ENCODE measurements around the gene THAP11. TPM values are rescaled to one million over a fixed set of nuclear protein-coding genes. Genes with fewer than 3 reads are reported as not detected.

THAP11 gene
- total RNA-seq, 1 experiment from 2014 or later = 39.1 TPM

DNA sequence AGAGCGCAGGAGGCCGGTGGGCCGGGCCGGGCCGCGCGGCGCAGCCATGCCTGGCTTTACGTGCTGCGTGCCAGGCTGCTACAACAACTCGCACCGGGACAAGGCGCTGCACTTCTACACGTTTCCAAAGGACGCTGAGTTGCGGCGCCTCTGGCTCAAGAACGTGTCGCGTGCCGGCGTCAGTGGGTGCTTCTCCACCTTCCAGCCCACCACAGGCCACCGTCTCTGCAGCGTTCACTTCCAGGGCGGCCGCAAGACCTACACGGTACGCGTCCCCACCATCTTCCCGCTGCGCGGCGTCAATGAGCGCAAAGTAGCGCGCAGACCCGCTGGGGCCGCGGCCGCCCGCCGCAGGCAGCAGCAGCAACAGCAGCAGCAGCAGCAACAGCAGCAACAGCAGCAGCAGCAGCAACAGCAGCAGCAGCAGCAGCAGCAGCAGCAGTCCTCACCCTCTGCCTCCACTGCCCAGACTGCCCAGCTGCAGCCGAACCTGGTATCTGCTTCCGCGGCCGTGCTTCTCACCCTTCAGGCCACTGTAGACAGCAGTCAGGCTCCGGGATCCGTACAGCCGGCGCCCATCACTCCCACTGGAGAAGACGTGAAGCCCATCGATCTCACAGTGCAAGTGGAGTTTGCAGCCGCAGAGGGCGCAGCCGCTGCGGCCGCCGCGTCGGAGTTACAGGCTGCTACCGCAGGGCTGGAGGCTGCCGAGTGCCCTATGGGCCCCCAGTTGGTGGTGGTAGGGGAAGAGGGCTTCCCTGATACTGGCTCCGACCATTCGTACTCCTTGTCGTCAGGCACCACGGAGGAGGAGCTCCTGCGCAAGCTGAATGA, 606 bp downstream of the THAP11 start:
- intact Hi-C loops (cut with micrococcal nuclease) = loop anchor here (5.0 kb wide), 1 partner anchor 85 kb away; no protein-coding TSS in a partner anchor
- peaks cover 32% of the 10 kb centered on the region for H3K4me1 ChIP-seq (ENCODE audit: insufficient read depth, low read length)
- peak overlapping the region; percentile 83 for H3K27ac ChIP-seq (ENCODE audit: low read length)
- H4K20me1 ChIP-seq (ENCODE audit: low read length) = peaks cover 10% of the 10 kb centered on the region; the same call in 1 of the 2 replicates
- ChIA-PET CTCF (interaction anchor here (0.6 kb wide), 1 partner anchor 15 kb away, joined by 4 read pairs; no protein-coding TSS in a partner anchor), POLR2A (ENCODE audit: unreplicated experiment) (no interaction called here)
- peak overlapping the region; percentile 99 for H2AFZ ChIP-seq (ENCODE audit: low read length)
- peak overlapping the region; percentile 81 for H3K9ac ChIP-seq (ENCODE audit: low read length)
- peak overlapping the region; percentile 89 for H3K4me3 ChIP-seq (ENCODE audit: low read length)
- H3K4me2 ChIP-seq (ENCODE audit: low read length) = peak overlapping the region; percentile 90
- H3K9me2 ChIP-seq (replicated peaks; ENCODE audit: low read length) = no peaks in the 10 kb centered on the region
- BruUV-seq (replicated peaks) = no TSS peak
- H3K79me2 ChIP-seq (ENCODE audit: low read length) = peaks cover 47% of the 10 kb centered on the region
- TF ChIP-seq EZH2 (IDR thresholded peaks at IDR 0.05; ENCODE audit: low read length, unreplicated experiment) (no peak), CTCF (conservative IDR thresholded peaks at IDR 0.05; ENCODE audit: low read depth, low read length) (peak; percentile 47), EZH2phosphoT487 (IDR thresholded peaks at IDR 0.05; ENCODE audit: borderline replicate concordance, low read length) (no peak)
- no peaks in the 10 kb centered on the region for H3K27me3 ChIP-seq (ENCODE audit: low read length)
- no peaks in the 10 kb centered on the region for H3K36me3 ChIP-seq (ENCODE audit: low read depth, low read length)
- DNase-seq = peak; percentile 34
- peak; percentile 21 for ATAC-seq
- H3F3A ChIP-seq (ENCODE audit: low read length, unreplicated experiment) = no peaks in the 10 kb centered on the region
- no peaks in the 10 kb centered on the region for H3K9me3 ChIP-seq (ENCODE audit: low read length)

GRCh38 chr16:67843343-67843765, 1.2 kb downstream of the THAP11 start:
- Histone ChIP-seq H3K36me3 (ENCODE audit: low read depth, low read length) (no peaks in the 10 kb centered on the region), H2AFZ (ENCODE audit: low read length) (0 out of 2 replicates have a peak overlapping the region, but pooled peaks have one; percentile 99), H3F3A (ENCODE audit: low read length, unreplicated experiment) (no peaks in the 10 kb centered on the region), H3K9ac (ENCODE audit: low read length) (peak overlapping the region; percentile 81), H3K79me2 (ENCODE audit: low read length) (peaks cover 53% of the 10 kb centered on the region), H3K27ac (ENCODE audit: low read length) (no peak overlapping the region), H3K27me3 (ENCODE audit: low read length) (no peaks in the 10 kb centered on the region), H3K4me3 (ENCODE audit: low read length) (peak overlapping the region; percentile 89), H3K4me1 (ENCODE audit: insufficient read depth, low read length) (peaks cover 38% of the 10 kb centered on the region), H4K20me1 (ENCODE audit: low read length) (peaks cover 14% of the 10 kb centered on the region; the same call in 1 of the 2 replicates), H3K9me3 (ENCODE audit: low read length) (no peaks in the 10 kb centered on the region), H3K4me2 (ENCODE audit: low read length) (peak overlapping the region; percentile 90), H3K9me2 (replicated peaks; ENCODE audit: low read length) (no peaks in the 10 kb centered on the region)
- peak; percentile 4 for DNase-seq
- TF ChIP-seq EZH2phosphoT487 (IDR thresholded peaks at IDR 0.05; ENCODE audit: borderline replicate concordance, low read length) (no peak), CTCF (conservative IDR thresholded peaks at IDR 0.05; ENCODE audit: low read depth, low read length) (no peak), EZH2 (IDR thresholded peaks at IDR 0.05; ENCODE audit: low read length, unreplicated experiment) (no peak)
- BruUV-seq (replicated peaks) = TSS peak; percentile 12
- CTCF ChIA-PET = interaction anchor here (0.6 kb wide), 1 partner anchor 14 kb away, joined by 4 read pairs; no protein-coding TSS in a partner anchor
- ATAC-seq = no peak
- POLR2A ChIA-PET (ENCODE audit: unreplicated experiment) = no interaction called here
- intact Hi-C loops (cut with micrococcal nuclease) = loop anchor here (5.0 kb wide), 1 partner anchor 84 kb away; no protein-coding TSS in a partner anchor

All from PC-3 (cell line).